GM12874 (cell line): ENCODE measurements around the gene IFRD1.

Experiments used
- CTCF ChIP-seq: IDR thresholded peaks from 2 replicates; pipeline ENCODE4 v1.5.1; 2011; ENCODE audit warnings: low read depth, mild to moderate bottlenecking, control low read depth, low read length, moderate library complexity; ENCODE audit not compliant: insufficient read depth

Gene IFRD1

GRCh38 chr7:112512451-112513210 lies 62.4 kb downstream of the IFRD1 start:
- no peak for TF ChIP-seq CTCF

GRCh38 chr7:112515989-112516388 lies 65.7 kb downstream of the IFRD1 start:
- no peak for TF ChIP-seq CTCF

GRCh38 chr7:112517487-112517886 lies 67.2 kb downstream of the IFRD1 start:
- TF ChIP-seq CTCF: no peak

GRCh38 chr7:112520787-112521186 lies 70.5 kb downstream of the IFRD1 start:
- no peak for TF ChIP-seq CTCF

GRCh38 chr7:112521942-112522341 lies 71.7 kb downstream of the IFRD1 start:
- TF ChIP-seq CTCF: no peak

GRCh38 chr7:112523871-112524270 lies 73.6 kb downstream of the IFRD1 start:
- no peak for TF ChIP-seq CTCF
